22Rv1 (cell line): ENCODE results near the gene TMEM213.
"Not testable (repeated sequence)": the region's sequence is repeated elsewhere in the genome, so short reads cannot be mapped to it uniquely, and the experiment has no call there.

ENCODE experiments used
- H3K27ac ChIP-seq: fragments of 450-650 bp; 2 replicates; pipeline ENCODE4 v1.5.1; 2017
- ZFX ChIP-seq: fragments of 450-650 bp; IDR thresholded peaks from 2 replicates; pipeline ENCODE4 v1.6.1; 2017; ENCODE audit warnings: antibody characterized with exemption, borderline replicate concordance
- TF ChIP-seq, protein P1 (sequence below): fragments of 450-650 bp; IDR thresholded peaks from 2 replicates; pipeline ENCODE4 v1.5.1; 2017; ENCODE audit warnings: mild to moderate bottlenecking

The TMEM213 gene

DNA sequence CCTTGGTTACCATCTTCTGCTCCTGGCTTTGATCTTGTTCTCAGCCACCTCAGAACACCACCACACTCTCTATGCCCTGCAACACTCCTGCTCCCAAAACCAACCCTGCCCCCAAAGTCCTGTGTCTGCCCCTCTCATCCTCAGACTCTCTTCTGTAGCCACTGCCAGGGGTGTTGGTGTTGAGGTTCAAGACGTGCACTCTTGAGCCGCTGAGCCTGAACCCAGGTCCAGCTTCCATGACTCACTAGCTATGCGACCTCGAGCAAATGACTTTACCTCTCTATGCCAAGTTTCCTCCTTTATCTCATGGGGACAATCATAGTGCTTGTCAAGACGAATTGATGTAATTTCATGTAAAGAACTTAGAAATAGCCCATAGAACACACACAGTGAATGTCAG lies 1.0 kb downstream of the TMEM213 start:
- H3K27ac ChIP-seq, result no peak overlapping the region
- TF ChIP-seq, protein P1, sequence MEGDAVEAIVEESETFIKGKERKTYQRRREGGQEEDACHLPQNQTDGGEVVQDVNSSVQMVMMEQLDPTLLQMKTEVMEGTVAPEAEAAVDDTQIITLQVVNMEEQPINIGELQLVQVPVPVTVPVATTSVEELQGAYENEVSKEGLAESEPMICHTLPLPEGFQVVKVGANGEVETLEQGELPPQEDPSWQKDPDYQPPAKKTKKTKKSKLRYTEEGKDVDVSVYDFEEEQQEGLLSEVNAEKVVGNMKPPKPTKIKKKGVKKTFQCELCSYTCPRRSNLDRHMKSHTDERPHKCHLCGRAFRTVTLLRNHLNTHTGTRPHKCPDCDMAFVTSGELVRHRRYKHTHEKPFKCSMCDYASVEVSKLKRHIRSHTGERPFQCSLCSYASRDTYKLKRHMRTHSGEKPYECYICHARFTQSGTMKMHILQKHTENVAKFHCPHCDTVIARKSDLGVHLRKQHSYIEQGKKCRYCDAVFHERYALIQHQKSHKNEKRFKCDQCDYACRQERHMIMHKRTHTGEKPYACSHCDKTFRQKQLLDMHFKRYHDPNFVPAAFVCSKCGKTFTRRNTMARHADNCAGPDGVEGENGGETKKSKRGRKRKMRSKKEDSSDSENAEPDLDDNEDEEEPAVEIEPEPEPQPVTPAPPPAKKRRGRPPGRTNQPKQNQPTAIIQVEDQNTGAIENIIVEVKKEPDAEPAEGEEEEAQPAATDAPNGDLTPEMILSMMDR, result no peak
- no peak for TF ChIP-seq ZFX

DNA sequence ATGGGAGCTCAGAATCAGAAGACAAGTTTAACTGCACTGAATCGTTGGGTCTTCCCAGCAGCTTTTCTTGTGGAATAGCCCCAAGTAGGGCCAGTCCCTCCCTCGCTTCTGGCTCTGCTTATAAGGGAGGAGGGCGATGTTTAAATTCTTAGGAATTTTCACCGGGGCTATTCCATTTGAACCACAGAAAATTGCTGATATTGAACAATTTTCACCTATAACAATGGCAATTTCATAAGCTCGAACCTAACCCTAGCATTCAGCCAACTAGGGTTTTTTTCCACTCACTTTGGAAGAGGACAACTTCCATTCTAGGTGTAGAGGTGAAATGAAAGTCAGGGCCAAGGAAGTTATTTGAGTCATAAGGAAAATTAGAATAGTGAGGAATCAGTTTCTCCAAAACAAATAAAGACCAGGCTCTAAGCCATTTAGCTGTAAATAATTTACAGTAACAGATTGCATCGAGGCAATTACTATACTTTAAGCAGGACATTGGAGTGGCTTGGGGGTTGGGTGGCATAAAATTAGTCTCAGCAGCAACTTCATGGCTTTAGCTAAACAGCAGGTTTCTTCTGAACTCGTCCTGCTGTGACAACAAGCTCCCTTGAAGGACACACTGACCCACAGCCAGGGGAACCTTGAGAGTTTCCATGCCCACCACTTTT lies 1.7 kb downstream of the TMEM213 start:
- TF ChIP-seq, protein P1, result no peak
- TF ChIP-seq ZFX, result no peak
- H3K27ac ChIP-seq, result no peak overlapping the region

DNA sequence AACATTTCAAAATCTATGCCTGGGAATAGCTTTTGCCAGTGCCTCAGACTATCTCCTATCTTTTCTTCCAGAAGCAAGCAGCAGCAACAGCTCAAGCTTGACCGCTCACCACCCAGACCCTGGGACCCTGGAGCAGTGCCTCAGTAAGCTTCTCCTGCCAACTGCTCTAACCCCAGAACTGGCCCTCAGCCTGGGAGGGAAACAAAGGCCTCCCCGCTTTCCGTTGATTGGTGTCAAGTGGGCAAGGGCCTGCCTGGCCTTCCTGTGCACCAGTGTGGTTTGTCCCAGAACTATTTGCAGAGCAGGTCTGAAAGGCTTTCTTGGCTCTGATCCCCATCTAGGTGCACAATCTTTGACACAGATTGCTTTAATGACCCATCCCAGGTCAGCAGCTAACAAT lies 3.5 kb downstream of the TMEM213 start:
- no peak overlapping the region for H3K27ac ChIP-seq
- TF ChIP-seq ZFX, result no peak
- TF ChIP-seq, protein P1, result no peak

DNA sequence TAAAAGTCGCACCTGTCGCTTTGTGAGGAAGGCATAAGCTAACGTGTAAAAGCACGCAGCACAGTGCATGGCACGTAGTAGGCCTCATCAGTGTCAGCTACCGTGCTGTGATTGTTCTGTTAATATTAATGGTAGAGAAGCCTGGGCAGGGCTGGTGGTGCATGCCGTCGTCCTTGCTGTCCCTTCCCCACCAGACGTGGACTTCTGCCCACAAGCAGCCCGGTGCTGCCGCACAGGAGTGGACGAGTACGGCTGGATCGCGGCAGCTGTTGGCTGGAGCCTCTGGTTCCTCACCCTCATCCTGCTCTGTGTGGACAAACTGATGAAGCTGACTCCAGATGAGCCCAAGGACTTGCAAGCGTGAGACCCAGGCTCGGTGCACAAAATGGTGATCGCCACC lies 4.9 kb downstream of the TMEM213 start:
- TF ChIP-seq, protein P1, result no peak
- TF ChIP-seq ZFX, result no peak
- H3K27ac ChIP-seq, result no peak overlapping the region

DNA sequence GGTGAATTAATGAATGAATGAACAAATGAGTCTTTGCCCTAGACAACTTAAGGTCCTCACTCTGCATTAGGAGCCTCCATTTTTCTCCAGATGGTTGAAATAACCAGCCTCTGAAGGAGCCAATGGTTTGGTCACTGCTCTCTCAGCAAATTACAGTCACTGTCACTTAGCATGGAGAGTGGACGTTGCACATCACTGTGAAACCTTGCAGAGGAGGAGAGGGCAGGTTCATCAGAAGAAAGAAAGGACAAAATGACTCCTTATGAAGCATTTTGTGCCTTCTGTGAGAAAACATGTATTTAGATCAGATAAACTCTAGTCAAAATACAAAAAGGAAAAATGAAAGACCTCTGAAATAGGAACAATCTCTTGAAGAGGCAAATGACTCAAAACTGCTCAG lies 6.8 kb downstream of the TMEM213 start:
- no peak overlapping the region for H3K27ac ChIP-seq
- TF ChIP-seq ZFX, result no peak
- TF ChIP-seq, protein P1, result no peak

DNA sequence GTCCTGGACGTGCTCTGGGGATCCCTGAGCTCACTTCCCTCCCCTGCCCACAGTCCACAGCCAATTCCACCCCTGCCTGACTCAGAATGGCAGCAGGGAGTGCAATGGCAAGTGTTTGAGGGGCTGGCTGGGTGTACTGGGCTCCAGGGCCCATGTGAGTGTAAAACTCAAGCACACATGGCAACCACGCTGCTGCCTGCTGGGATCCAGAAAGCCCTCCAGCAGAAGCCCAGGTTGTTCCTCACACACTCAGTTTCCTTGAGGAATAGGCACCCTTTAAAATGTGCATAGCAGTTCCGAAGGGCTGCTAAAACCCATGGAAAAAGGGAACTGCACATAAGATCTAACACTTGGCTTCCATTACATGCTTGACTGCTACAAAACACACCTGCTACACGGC lies 11.6 kb downstream of the TMEM213 start:
- TF ChIP-seq, protein P1, result no peak
- no peak for TF ChIP-seq ZFX
- H3K27ac ChIP-seq, result no peak overlapping the region

DNA sequence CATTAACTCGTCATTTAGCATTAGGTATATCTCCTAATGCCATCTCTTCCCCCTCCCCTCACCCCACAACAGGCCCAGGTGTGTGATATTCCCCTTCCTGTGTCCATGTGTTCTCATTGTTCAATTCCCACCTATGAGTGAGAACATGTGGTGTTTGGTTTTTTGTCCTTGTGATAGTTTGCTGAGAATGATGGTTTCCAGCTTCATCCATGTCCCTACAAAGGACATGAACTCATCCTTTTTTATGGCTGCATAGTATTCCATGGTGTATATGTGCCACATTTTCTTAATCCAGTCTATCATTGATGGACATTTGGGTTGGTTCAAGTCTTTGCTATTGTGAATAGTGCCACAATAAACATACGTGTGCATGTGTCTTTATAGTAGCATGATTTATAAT lies 13.5 kb downstream of the TMEM213 start:
- H3K27ac ChIP-seq, result not testable (repeated sequence)

DNA sequence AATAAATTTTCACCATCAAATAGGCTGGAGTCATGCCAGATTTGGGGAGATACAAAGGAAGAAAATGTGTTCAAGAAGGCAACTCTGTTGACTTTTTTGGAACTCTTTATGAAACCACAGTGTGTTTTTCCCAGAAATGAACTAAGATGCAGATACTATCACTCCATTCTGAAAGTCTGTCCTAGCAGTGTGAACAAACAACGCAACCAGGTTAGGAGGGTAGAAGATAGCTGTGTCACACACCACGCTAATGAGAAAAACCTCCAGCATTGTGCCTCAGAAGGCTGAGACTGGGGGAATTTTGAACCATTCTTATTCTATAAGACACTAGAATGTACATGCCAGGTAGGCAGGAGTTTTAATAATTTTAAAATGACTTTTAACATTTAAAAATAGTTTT lies 16.2 kb downstream of the TMEM213 start:
- no peak for TF ChIP-seq ZFX
- TF ChIP-seq, protein P1, result no peak
- H3K27ac ChIP-seq, result no peak overlapping the region
